Measurements from ENCODE around the gene AFAP1L2. TPM values are rescaled to one million over a fixed set of nuclear protein-coding genes. Genes with fewer than 3 reads are reported as not detected.

The AFAP1L2 gene
- total and polyA plus RNA-seq, 2 donors (not counting 1 experiment from before 2014, with no cell fraction given), result 4.7 to 4.9 TPM

DNA sequence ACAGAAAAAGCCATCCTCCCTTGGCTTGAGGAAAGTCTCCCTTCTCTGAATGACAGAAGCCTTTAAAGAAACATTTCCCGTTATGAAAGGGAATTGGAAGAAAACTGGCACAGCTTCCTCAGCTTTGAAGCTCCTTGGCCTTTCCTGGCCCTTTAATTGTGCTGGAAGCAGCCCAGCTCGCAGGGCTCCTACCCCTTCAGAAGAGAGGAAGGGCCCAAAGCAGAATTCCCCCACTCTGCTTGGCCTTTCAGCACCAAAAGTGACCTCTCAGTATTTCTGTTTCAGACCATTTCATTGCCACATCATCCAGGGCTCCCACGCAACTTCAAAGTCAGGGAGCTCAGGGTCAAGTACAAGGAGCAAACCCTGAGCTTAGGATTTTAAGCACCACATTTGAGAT is 4.2 kb downstream of the AFAP1L2 start:
- ATAC-seq (ENCODE audit: low read depth) (no peak), DNase-seq (no peak)
- intact Hi-C loops (cut with micrococcal nuclease), result no loop called here
- Histone ChIP-seq H2AFZ (ENCODE audit: insufficient read depth, low read depth, low read length, poor library complexity, severe bottlenecking) (no peak overlapping the region), H3K4me2 (replicated peaks; ENCODE audit: low read depth, low read length, poor library complexity, severe bottlenecking) (no peak overlapping the region), H4K20me1 (ENCODE audit: control insufficient read depth, insufficient read depth, low read length, poor library complexity, severe bottlenecking) (no peaks in the 10 kb centered on the region), H3K4me1 (ENCODE audit: control insufficient read depth in 2 of 2, insufficient read depth in 2 of 2, low read length in 2 of 2) (peaks cover 12 to 15% of the 10 kb centered on the region in 2 donors), H3K9ac (ENCODE audit: low read length) (no peak overlapping the region), H3K27ac (ENCODE audit: low read length in 2 of 2) (no peak overlapping the region), H3K9me3 (ENCODE audit: control extremely low read depth in 1 of 3, control insufficient read depth in 2 of 3, insufficient read depth in 1 of 3, low read length in 2 of 3) (peaks cover 0 to 10% (median 0%) of the 10 kb centered on the region in 3 donors), H3K4me3 (ENCODE audit: control extremely low read depth in 1 of 5, extremely low read depth in 1 of 5, insufficient read depth in 1 of 5, low read depth in 2 of 5, low read length in 4 of 5) (no peak overlapping the region), H3K36me3 (replicated peaks in 1 of 2; ENCODE audit: control extremely low read depth in 1 of 2, control insufficient read depth in 1 of 2, extremely low read depth in 1 of 2, insufficient read depth in 2 of 2, low read length in 1 of 2) (no peaks in the 10 kb centered on the region), H3K27me3 (replicated peaks in 1 of 4; ENCODE audit: control extremely low read depth in 1 of 4, control insufficient read depth in 3 of 4, insufficient read depth in 4 of 4, low read length in 3 of 4) (peaks cover 0 to 46% (median 20%) of the 10 kb centered on the region in 4 experiments), H3K79me2 (ENCODE audit: control insufficient read depth, insufficient read depth, low read length) (no peaks in the 10 kb centered on the region)
- Mint-ChIP-seq H3K4me3 (no peak overlapping the region), H3K27me3 (peaks cover 69% of the 10 kb centered on the region), H3K4me1 (peaks cover 13% of the 10 kb centered on the region), H3K9me3 (ENCODE audit: insufficient read depth) (no peaks in the 10 kb centered on the region), H3K27ac (no peak overlapping the region)
- POLR2A ChIA-PET, result no interaction called here
- TF ChIP-seq EZH2 (IDR thresholded peaks at IDR 0.05; ENCODE audit: borderline replicate concordance, insufficient read depth, low read depth, low read length, poor library complexity, severe bottlenecking), result no peak
- TF ChIP-seq, protein P1, sequence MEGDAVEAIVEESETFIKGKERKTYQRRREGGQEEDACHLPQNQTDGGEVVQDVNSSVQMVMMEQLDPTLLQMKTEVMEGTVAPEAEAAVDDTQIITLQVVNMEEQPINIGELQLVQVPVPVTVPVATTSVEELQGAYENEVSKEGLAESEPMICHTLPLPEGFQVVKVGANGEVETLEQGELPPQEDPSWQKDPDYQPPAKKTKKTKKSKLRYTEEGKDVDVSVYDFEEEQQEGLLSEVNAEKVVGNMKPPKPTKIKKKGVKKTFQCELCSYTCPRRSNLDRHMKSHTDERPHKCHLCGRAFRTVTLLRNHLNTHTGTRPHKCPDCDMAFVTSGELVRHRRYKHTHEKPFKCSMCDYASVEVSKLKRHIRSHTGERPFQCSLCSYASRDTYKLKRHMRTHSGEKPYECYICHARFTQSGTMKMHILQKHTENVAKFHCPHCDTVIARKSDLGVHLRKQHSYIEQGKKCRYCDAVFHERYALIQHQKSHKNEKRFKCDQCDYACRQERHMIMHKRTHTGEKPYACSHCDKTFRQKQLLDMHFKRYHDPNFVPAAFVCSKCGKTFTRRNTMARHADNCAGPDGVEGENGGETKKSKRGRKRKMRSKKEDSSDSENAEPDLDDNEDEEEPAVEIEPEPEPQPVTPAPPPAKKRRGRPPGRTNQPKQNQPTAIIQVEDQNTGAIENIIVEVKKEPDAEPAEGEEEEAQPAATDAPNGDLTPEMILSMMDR (IDR thresholded peaks at IDR 0.05), result no peak
- CTCF ChIA-PET, result no interaction called here
- 100% methylated on average over 2 of the region's 3 CpGs for WGBS (ENCODE audit: insufficient coverage)

DNA sequence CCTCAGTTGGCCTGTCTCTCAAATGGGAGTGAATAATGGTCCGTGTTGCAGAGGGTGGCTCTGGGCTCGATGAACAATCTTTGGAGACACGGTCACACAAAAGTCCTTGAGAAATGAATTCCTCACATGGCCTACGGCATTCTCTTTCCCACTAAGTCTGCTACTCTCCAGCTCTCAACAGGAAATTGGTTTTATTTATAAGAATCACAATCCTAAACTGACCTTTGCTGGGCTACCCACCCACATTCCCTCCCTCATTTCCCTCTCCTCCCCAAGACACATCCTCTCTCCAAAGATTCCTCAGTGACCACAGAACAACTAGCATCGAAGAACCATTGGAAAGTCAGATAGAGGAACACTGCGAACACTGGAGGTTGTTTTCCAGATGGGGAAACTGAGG is 4.7 kb downstream of the AFAP1L2 start:
- Histone ChIP-seq H3K27me3 (replicated peaks in 1 of 4; ENCODE audit: control extremely low read depth in 1 of 4, control insufficient read depth in 3 of 4, insufficient read depth in 4 of 4, low read length in 3 of 4) (peaks cover 0 to 42% (median 20%) of the 10 kb centered on the region in 4 experiments), H3K79me2 (ENCODE audit: control insufficient read depth, insufficient read depth, low read length) (no peaks in the 10 kb centered on the region), H4K20me1 (ENCODE audit: control insufficient read depth, insufficient read depth, low read length, poor library complexity, severe bottlenecking) (no peaks in the 10 kb centered on the region), H3K4me3 (ENCODE audit: control extremely low read depth in 1 of 5, extremely low read depth in 1 of 5, insufficient read depth in 1 of 5, low read depth in 2 of 5, low read length in 4 of 5) (no peak overlapping the region), H3K4me2 (replicated peaks; ENCODE audit: low read depth, low read length, poor library complexity, severe bottlenecking) (no peak overlapping the region), H3K9me3 (ENCODE audit: control extremely low read depth in 1 of 3, control insufficient read depth in 2 of 3, insufficient read depth in 1 of 3, low read length in 2 of 3) (peaks cover 0 to 10% (median 0%) of the 10 kb centered on the region in 3 donors), H3K27ac (ENCODE audit: low read length in 2 of 2) (no peak overlapping the region), H3K36me3 (replicated peaks in 1 of 2; ENCODE audit: control extremely low read depth in 1 of 2, control insufficient read depth in 1 of 2, extremely low read depth in 1 of 2, insufficient read depth in 2 of 2, low read length in 1 of 2) (no peaks in the 10 kb centered on the region), H3K9ac (ENCODE audit: low read length) (no peak overlapping the region), H2AFZ (ENCODE audit: insufficient read depth, low read depth, low read length, poor library complexity, severe bottlenecking) (no peak overlapping the region), H3K4me1 (ENCODE audit: control insufficient read depth in 2 of 2, insufficient read depth in 2 of 2, low read length in 2 of 2) (peaks cover 12 to 15% of the 10 kb centered on the region in 2 donors)
- peaks cover 72% of the 10 kb centered on the region for H3K27me3 Mint-ChIP-seq
- CTCF ChIA-PET, result no interaction called here
- intact Hi-C loops (cut with micrococcal nuclease), result no loop called here
- no peak for DNase-seq
- POLR2A ChIA-PET, result no interaction called here
- WGBS (ENCODE audit: insufficient coverage), result 87% methylated on average over 3 of the region's 6 CpGs
- no peak for TF ChIP-seq EZH2 (IDR thresholded peaks at IDR 0.05; ENCODE audit: borderline replicate concordance, insufficient read depth, low read depth, low read length, poor library complexity, severe bottlenecking)
- TF ChIP-seq, protein P1 (IDR thresholded peaks at IDR 0.05), result no peak
- ATAC-seq (ENCODE audit: low read depth), result no peak
- H3K27ac Mint-ChIP-seq, result no peak overlapping the region
- H3K4me3 Mint-ChIP-seq, result no peak overlapping the region
- peaks cover 11% of the 10 kb centered on the region for H3K4me1 Mint-ChIP-seq
- H3K9me3 Mint-ChIP-seq (ENCODE audit: insufficient read depth), result no peaks in the 10 kb centered on the region
